ENCODE measurements around the gene WDR83.

DNA sequence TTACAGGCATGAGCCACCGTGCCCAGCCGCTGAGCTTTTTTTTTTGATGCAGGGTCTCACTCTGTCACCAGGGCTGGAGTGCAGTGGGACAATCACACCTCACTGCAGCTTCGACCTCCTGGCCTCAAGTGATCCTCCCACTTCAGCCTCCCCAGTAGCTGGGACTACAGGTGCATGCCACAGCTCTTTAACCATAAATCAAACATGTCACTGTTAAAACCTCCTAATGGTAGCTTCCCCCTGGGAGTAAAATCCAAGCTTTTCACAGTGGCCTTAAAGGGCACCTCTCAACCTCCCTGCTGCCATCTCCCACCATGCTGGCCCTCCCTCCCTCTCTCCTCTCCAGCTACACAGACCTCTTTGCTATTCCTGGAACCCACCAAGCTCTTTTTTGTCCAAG lies 19.2 kb downstream of the WDR83 start:
- TF ChIP-seq POLR2A (IDR thresholded peaks at IDR 0.05; ENCODE audit: low read length) (no peak), ESRRA (IDR thresholded peaks at IDR 0.05; ENCODE audit: borderline replicate concordance, low read length) (no peak), RAD21 (conservative IDR thresholded peaks at IDR 0.05 in 1 of 2, IDR thresholded peaks at IDR 0.05 in 1 of 2) (no peak)
